PFSK-1 (cell line): Measurements from ENCODE around the gene TSPO2.

Source experiments
- FOXP2 ChIP-seq: optimal IDR thresholded peaks from 2 replicates; pipeline ENCODE3; 2011; ENCODE audit warnings: borderline replicate concordance, control low read depth, inconsistent platforms; ENCODE audit not compliant: insufficient read depth; ENCODE audit errors: extremely low read length, extremely low read depth
- POLR2AphosphoS5 ChIP-seq: IDR thresholded peaks from 2 replicates; pipeline ENCODE4 v1.6.1; 2012; ENCODE audit warnings: low read depth, mild to moderate bottlenecking, control low read depth, low read length, moderate library complexity
- SIN3A ChIP-seq: IDR thresholded peaks from 2 replicates; pipeline ENCODE4 v1.6.1; 2012; ENCODE audit warnings: mild to moderate bottlenecking, low read length, moderate library complexity, borderline replicate concordance; ENCODE audit not compliant: insufficient read depth
- TAF1 ChIP-seq: IDR thresholded peaks from 2 replicates; pipeline ENCODE4 v1.6.1; 2012; ENCODE audit warnings: low read length, control low read depth, borderline replicate concordance; ENCODE audit not compliant: insufficient read depth
- TF ChIP-seq, protein P1 (sequence below), 2 experiments: IDR thresholded peaks; 2 replicates each; pipeline versions ENCODE4 v1.6.1 to v1.8.0; 2011 to 2012; ENCODE audit warnings: low read depth in 2 of 2, low read length in 2 of 2, control low read depth in 1 of 2, inconsistent platforms in 1 of 2, mild to moderate bottlenecking in 1 of 2, moderate library complexity in 1 of 2; ENCODE audit not compliant: insufficient read depth in 1 of 2

TSPO2 gene

DNA sequence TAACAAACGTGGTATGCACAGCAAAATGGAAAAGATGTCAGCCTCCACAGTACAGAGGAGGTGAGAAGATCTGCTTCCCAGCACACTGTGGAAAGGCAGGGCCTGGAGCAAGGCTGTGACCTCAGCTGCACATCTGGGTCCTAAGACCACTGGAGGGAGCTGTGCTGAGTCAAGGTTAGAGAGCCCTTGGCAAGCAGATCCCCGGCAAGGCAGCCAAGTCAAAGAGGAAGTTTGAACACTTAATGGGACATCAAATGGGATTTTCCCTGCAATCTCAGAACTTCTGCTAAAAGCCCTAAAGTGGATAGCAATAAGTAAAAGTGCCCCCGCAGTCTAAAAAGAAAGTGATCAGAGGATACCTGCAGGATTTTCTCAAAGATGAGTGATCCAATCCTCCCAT, 42.7 kb upstream of the TSPO2 start:
- TF ChIP-seq SIN3A = no peak
- TF ChIP-seq, protein P1, sequence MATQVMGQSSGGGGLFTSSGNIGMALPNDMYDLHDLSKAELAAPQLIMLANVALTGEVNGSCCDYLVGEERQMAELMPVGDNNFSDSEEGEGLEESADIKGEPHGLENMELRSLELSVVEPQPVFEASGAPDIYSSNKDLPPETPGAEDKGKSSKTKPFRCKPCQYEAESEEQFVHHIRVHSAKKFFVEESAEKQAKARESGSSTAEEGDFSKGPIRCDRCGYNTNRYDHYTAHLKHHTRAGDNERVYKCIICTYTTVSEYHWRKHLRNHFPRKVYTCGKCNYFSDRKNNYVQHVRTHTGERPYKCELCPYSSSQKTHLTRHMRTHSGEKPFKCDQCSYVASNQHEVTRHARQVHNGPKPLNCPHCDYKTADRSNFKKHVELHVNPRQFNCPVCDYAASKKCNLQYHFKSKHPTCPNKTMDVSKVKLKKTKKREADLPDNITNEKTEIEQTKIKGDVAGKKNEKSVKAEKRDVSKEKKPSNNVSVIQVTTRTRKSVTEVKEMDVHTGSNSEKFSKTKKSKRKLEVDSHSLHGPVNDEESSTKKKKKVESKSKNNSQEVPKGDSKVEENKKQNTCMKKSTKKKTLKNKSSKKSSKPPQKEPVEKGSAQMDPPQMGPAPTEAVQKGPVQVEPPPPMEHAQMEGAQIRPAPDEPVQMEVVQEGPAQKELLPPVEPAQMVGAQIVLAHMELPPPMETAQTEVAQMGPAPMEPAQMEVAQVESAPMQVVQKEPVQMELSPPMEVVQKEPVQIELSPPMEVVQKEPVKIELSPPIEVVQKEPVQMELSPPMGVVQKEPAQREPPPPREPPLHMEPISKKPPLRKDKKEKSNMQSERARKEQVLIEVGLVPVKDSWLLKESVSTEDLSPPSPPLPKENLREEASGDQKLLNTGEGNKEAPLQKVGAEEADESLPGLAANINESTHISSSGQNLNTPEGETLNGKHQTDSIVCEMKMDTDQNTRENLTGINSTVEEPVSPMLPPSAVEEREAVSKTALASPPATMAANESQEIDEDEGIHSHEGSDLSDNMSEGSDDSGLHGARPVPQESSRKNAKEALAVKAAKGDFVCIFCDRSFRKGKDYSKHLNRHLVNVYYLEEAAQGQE (IDR thresholded peaks at IDR 0.05; ENCODE audit: insufficient read depth in 1 of 2, low read depth in 2 of 2, low read length in 2 of 2) = no peak
- TF ChIP-seq FOXP2 = no peak
- TF ChIP-seq POLR2AphosphoS5 = no peak
- TF ChIP-seq TAF1 = no peak

DNA sequence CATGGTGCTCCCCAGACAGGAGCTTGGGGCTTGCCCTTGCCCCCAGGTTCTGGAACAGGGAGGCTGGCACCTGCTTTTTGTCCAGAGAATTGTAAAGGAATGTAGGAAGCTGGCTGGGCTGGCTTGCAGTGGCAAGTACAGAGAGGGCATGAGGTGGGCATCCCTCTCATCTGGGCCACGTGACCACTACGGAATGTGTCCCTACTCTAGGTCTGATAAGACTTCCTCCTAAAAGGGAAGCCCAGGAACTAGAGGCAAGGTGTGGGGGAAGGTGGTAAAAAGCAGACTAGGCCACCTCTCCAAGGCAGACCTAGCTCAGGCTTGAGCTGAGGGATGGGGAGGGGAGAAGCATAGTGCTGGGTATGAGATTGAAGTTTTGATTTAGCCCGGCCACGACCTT, 42.0 kb upstream of the TSPO2 start:
- no peak for TF ChIP-seq POLR2AphosphoS5
- TF ChIP-seq, protein P1 (IDR thresholded peaks at IDR 0.05; ENCODE audit: insufficient read depth in 1 of 2, low read depth in 2 of 2, low read length in 2 of 2) = no peak
- TF ChIP-seq SIN3A = no peak
- no peak for TF ChIP-seq FOXP2
- TF ChIP-seq TAF1 = no peak

DNA sequence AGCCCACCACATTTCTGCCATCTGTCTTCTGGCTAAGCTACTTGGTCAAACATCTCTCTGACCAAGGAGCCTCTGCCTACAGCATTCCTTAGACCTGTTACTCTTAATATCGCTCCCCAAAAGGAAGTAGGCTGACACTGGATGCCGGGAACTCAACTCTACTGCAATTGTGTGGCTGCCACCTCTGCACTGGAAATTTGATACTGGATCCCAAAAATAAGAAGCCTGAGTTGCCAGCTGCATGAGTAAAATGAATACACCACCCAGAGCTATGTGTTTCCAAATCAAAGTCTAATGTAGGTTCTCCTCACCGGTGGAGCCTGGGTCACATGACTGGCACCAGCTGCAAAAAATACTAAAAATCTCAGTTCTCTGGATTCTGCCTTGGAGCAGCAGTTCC, 40.1 kb upstream of the TSPO2 start:
- TF ChIP-seq POLR2AphosphoS5 (no peak), SIN3A (no peak)
- TF ChIP-seq, protein P1 (IDR thresholded peaks at IDR 0.05; ENCODE audit: insufficient read depth in 1 of 2, low read depth in 2 of 2, low read length in 2 of 2) = no peak

DNA sequence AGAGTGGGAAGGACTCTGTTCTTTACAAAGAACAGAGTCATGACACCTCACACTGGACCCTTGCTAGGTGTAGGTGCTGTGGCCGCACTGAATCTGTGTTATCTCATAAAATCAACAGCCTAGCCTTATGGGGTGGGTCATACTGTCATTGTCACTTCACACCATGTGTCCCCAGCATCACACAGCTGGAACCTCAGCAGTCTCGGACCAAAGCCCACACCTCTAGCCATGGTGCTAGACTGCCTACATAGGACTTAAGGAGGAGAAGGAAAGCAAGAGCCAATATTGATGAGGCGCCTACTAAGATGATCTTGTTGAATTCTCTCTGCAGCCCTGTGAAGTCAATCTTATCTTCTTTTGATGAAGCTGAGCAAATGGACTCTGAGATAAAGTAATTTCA, 34.3 kb upstream of the TSPO2 start:
- TF ChIP-seq POLR2AphosphoS5 (no peak), FOXP2 (no peak), TAF1 (no peak), SIN3A (no peak)
- TF ChIP-seq, protein P1 (IDR thresholded peaks at IDR 0.05; ENCODE audit: insufficient read depth in 1 of 2, low read depth in 2 of 2, low read length in 2 of 2) = no peak

DNA sequence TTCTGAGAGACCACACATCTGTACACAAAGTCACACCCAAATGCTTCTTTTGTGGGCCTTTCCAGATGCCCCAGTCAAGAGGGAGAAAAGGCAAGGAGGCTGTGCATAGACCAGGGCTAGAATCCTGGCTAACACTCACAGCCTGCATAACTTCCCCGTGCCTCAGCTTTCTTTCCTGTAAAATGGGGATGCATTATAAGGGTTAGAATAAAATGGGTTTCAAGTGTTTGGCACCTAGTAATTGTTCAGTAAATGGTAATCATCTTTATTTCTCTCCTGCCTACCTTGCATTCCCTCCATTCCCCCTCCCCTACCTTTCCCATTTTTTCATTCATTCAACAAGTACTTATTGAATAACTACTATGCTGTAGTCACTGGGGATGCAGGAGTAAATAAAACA, 32.6 kb upstream of the TSPO2 start:
- TF ChIP-seq, protein P1 (IDR thresholded peaks at IDR 0.05; ENCODE audit: insufficient read depth in 1 of 2, low read depth in 2 of 2, low read length in 2 of 2) = no peak
- TF ChIP-seq FOXP2 (no peak), SIN3A (no peak), POLR2AphosphoS5 (no peak), TAF1 (no peak)
